Smooth muscle cell of bladder (primary cell): ENCODE measurements around the gene SLC6A3. TPM values are rescaled to one million over a fixed set of nuclear protein-coding genes. Genes with fewer than 3 reads are reported as not detected.

Experiments
- total RNA-seq: library from RNA; depleted of rRNA; stranded (reverse); fragments of >200 nt; gene quantifications from 2 replicates; pipeline ENCODE4 v1.2.3, GENCODE V29; 2014

Gene SLC6A3
- under 0.01 TPM in 1 of 2 replicates, not detected in the other for total RNA-seq

GRCh38 chr5:1445313-1445688 lies at the start of gene SLC6A3:
TSS of gene SLC6A3 (minus strand) at chr5:1445440. CDS start at chr5:1443197, 2,243 bp downstream.

GRCh38 chr5:1344975-1345838 lies 100.0 kb downstream of the SLC6A3 start, which contains the start of gene CLPTM1L:
TSS of gene CLPTM1L (minus strand) at chr5:1345099. CDS start at chr5:1344841, 258 bp downstream.

Other genes starting within 250 kb of the SLC6A3 start
- gene SLC6A19, start 243.8 kb downstream of the SLC6A3 start, total RNA-seq = not detected in 2 replicates
- gene SLC6A18, start 220.1 kb downstream of the SLC6A3 start, total RNA-seq = not detected in 2 replicates
- not detected in 2 replicates for gene TERT, start 150.4 kb downstream of the SLC6A3 start, total RNA-seq
- 249 and 357 TPM in 2 replicates for gene CLPTM1L, start 100.3 kb downstream of the SLC6A3 start, total RNA-seq
- 45.7 and 73.4 TPM in 2 replicates for gene LPCAT1, start 78.5 kb upstream of the SLC6A3 start, total RNA-seq